Thymus (tissue), 11 donors: Measurements from ENCODE around the gene PSME2. TPM values are rescaled to one million over a fixed set of nuclear protein-coding genes. Genes with fewer than 3 reads are reported as not detected.
A peak's percentile ranks its signal among the peaks of the same experiment; 100 is the strongest.

ENCODE experiments used
- DNase-seq, 9 donors: peaks; one replicate each; pipeline ENCODE4 v3.0.0-alpha.2; 2013; ENCODE audit warnings: low spot score in 9 of 9, low read depth in 6 of 9, missing footprints in 1 of 9
- H3K27ac ChIP-seq, 2 donors: one replicate each; pipeline ENCODE4 v1.5.1; 2013; ENCODE audit warnings: control low read depth in 1 of 2, low read depth in 1 of 2, low read length in 1 of 2, mild to moderate bottlenecking in 1 of 2, moderate library complexity in 1 of 2
- H3K27me3 ChIP-seq, 2 donors: one replicate each; pipeline ENCODE4 v1.5.1; 2013; ENCODE audit warnings: low read length in 1 of 2; ENCODE audit not compliant: control insufficient read depth in 2 of 2, insufficient read depth in 1 of 2
- H3K36me3 ChIP-seq, 2 donors: one replicate each; pipeline ENCODE4 v1.5.1; 2013; ENCODE audit warnings: low read length in 1 of 2, mild to moderate bottlenecking in 1 of 2, moderate library complexity in 1 of 2; ENCODE audit not compliant: control insufficient read depth in 2 of 2, insufficient read depth in 2 of 2
- H3K4me1 ChIP-seq, 2 donors: one replicate each; pipeline ENCODE4 v1.5.1; 2013; ENCODE audit warnings: low read length in 2 of 2; ENCODE audit not compliant: control insufficient read depth in 2 of 2, insufficient read depth in 2 of 2
- H3K4me3 ChIP-seq, 2 donors: one replicate each; pipeline ENCODE4 v1.5.1; 2013; ENCODE audit warnings: low read length in 2 of 2, control low read depth in 1 of 2, mild to moderate bottlenecking in 1 of 2
- H3K9me3 ChIP-seq, 2 donors: one replicate each; pipeline ENCODE4 v1.5.1; 2013; ENCODE audit warnings: low read length in 1 of 2, mild to moderate bottlenecking in 1 of 2; ENCODE audit not compliant: control insufficient read depth in 2 of 2, insufficient read depth in 1 of 2
- whole genome bisulfite sequencing: extraction: QIAGEN DNeasy Blood & Tissue Kit; methylation state at CpG from one replicate; pipeline ENCODE4 v1.1.7; 2013; 5-methylcytosine and 5-hydroxymethylcytosine counted together
- polyA plus RNA-seq: library from polyadenylated mRNA; stranded (reverse); fragments of 200-250 nt; gene quantifications from one replicate; pipeline ENCODE4 v1.2.3, GENCODE V29; 2013
- total RNA-seq: library from RNA; stranded (reverse); fragments of 120-200 nt; gene quantifications from one replicate; pipeline ENCODE4 v1.2.4, GENCODE V29; 2013
- donor health status: healthy.

The PSME2 gene
- total and polyA plus RNA-seq, 2 donors, result 387 to 420 TPM

DNA sequence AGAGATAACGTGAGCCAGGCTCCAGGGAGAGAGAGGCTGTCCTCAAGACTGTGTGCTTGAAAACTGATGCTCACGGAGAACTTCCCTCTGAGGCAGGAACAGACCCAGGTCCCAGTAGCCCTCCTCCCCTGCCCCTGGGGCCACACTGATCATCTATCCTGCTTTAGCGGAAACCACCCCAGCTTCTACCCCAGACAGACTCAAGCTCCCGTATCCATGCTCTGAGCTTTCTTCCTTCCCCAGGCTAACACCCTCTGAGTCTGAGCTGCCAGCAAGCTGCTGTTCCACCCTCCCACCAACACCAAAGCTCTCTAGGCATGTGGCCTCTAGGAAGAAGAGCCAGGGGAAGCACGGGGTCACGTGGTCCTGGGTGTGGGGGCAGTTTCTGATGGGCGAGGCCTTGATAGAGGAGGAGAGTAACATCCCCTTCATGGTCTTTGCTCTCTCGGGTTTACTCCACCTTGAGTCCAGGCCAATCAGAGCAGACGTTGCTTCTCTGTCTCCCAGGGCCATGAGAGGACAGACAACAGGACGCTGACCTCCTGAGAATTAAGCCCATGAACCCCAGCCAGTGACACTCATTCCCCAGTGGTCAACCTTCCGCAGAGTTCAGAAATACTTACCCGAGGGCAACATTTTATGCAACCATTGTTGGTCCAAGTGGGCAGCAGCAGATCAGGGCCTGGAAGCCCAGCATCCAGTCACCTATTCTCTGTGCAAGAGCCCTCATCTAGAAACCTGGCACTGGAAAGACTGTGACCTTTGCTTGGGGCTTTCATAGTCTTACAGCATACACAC lies 50.9 kb downstream of the PSME2 start:
- H3K9me3 ChIP-seq, result no peaks in the 10 kb centered on the region
- no peaks in the 10 kb centered on the region for H3K27me3 ChIP-seq
- peak in 1 of 9 donors; percentile 37 for DNase-seq
- peaks cover 11 to 25% of the 10 kb centered on the region in 2 donors for H3K4me1 ChIP-seq
- H3K4me3 ChIP-seq, result peak overlapping the region; percentile 2 to 54
- 56% methylated on average over 12 of the region's 12 CpGs for WGBS
- H3K36me3 ChIP-seq, result peaks cover 9 to 11% of the 10 kb centered on the region in 2 donors
- H3K27ac ChIP-seq, result peak overlapping the region; percentile 9 to 14

DNA sequence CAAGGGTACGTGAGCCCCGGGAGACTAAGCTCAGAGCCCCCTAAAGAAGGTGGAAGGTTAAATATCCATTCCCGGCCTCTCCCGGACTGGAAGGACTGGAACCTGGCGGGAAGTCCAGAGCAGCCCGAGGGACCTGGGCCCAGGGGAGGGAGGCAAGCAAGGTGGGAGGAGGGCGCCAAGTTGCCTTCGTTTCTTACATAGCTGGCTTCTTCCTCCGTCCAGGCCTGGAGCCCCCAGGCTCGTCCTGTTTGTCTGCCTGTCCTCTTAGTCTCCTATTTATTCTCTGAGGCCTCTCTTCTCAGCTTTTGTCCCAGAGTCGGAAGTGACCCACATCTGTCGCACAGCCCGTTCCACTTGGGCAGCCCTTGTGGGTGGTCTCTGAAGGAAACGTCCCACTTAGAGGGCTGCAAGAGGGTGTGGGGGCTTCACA lies 51.6 kb downstream of the PSME2 start:
- Histone ChIP-seq H3K27ac (peak overlapping the region; percentile 66 to 97), H3K36me3 (peaks cover 9 to 11% of the 10 kb centered on the region in 2 donors), H3K4me1 (peaks cover 13 to 28% of the 10 kb centered on the region in 2 donors), H3K27me3 (no peaks in the 10 kb centered on the region), H3K4me3 (peak overlapping the region; percentile 54 to 90), H3K9me3 (no peaks in the 10 kb centered on the region)
- DNase-seq, result peak in 1 of 9 donors; percentile 16
- 10% methylated on average over 14 of the region's 14 CpGs for WGBS

DNA sequence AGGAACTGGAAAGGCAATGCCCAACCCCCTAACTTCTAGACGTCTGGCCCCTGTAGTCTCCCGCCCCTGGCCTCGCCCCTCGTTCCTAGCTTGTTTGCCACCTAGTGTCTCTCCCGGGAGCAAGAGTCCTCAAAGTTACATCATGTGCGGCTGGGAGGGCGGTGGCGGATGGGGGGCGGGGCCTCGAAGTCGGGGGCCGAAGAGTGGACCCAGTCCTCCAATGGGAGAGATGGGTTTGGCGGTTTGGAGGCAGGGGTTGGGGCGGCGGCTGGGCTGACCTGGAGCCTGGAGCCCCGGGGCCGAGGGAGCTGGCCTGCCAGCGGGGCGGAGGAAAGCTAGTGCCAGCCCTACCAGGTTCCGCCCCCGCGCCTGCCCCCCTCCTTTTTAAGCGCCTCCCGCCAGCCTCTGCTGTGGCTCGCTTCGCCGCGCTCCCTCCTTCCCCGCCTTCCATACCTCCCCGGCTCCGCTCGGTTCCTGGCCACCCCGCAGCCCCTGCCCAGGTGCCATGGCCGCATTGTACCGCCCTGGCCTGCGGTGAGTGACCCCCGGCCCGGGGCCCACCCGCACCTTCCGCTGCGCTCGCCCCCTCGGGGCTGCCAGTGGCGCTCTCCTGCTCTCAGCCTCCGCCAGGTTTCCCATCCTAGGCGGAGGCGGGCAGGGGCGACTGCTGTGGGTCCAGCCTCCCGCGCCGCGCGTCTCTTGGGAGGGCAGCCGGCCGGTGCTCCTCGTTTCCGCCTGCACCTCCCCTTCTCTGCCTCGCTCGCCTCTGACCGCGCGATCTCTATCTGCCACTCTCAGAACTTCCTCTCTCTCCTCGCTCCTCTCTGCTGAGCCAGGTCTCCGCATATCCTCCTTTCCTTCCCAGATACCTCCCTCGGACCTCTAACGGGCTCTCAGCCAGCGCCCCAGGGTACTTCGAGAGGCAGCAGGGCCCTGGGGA lies 52.2 kb downstream of the PSME2 start, which contains the start of gene PCK2:
TSS of gene PCK2 (plus strand) at position 411 of the 940 bp plus-strand sequence. CDS start at position 506, 95 bp downstream.
- Histone ChIP-seq H3K4me1 (peaks cover 13 to 28% of the 10 kb centered on the region in 2 donors), H3K27me3 (no peaks in the 10 kb centered on the region), H3K4me3 (peak within 1 kb of the TSS; percentile 54 to 90), H3K27ac (peak within 1 kb of the TSS; percentile 66 to 97), H3K36me3 (peaks cover 9 to 11% of the 10 kb centered on the region in 2 donors), H3K9me3 (no peaks in the 10 kb centered on the region)
- WGBS, result under 1% methylated on average over 68 of the region's 68 CpGs
- DNase-seq, result peak in 6 of 9 donors; percentile 23 to 75 (median 44)

Other genes with a start within 250 kb of the PSME2 start
Only the 30 nearest of the 31 such genes appear.
- gene DHRS4, start 192.8 kb downstream of the PSME2 start, total RNA-seq, result 23.6 TPM
- 28.3 TPM for gene DHRS4, start 192.8 kb downstream of the PSME2 start, polyA plus RNA-seq
- 22.4 TPM for gene DHRS4L2, start 157.7 kb downstream of the PSME2 start, total RNA-seq
- gene DHRS4L2, start 157.7 kb downstream of the PSME2 start, polyA plus RNA-seq, result 39.6 TPM
- 0.52 TPM for gene CARMIL3, start 94.6 kb downstream of the PSME2 start, total RNA-seq
- 0.89 TPM for gene CARMIL3, start 94.6 kb downstream of the PSME2 start, polyA plus RNA-seq
- 0.05 TPM for gene CPNE6, start 75.0 kb downstream of the PSME2 start, total RNA-seq
- 0.34 TPM for gene CPNE6, start 75.0 kb downstream of the PSME2 start, polyA plus RNA-seq
- 6.7 TPM for gene PCK2, start 52.3 kb downstream of the PSME2 start, total RNA-seq
- 11.6 TPM for gene PCK2, start 52.3 kb downstream of the PSME2 start, polyA plus RNA-seq
- gene DCAF11, start 31.8 kb downstream of the PSME2 start, total RNA-seq, result 66.7 TPM
- gene DCAF11, start 31.8 kb downstream of the PSME2 start, polyA plus RNA-seq, result 36.6 TPM
- 3.4 TPM for gene NRL, start 31.7 kb downstream of the PSME2 start, total RNA-seq
- 4.7 TPM for gene NRL, start 31.7 kb downstream of the PSME2 start, polyA plus RNA-seq
- 0.80 TPM for gene FITM1, start 16.0 kb downstream of the PSME2 start, total RNA-seq
- gene FITM1, start 16.0 kb downstream of the PSME2 start, polyA plus RNA-seq, result 3.5 TPM
- gene PSME1, start 10.4 kb downstream of the PSME2 start, total RNA-seq, result 280 TPM
- gene PSME1, start 10.4 kb downstream of the PSME2 start, polyA plus RNA-seq, result 255 TPM
- 26.8 TPM for gene EMC9, start 5.0 kb downstream of the PSME2 start, total RNA-seq
- 40.8 TPM for gene EMC9, start 5.0 kb downstream of the PSME2 start, polyA plus RNA-seq
- 44.9 TPM for gene RNF31, start 888 bp upstream of the PSME2 start, total RNA-seq
- gene RNF31, start 888 bp upstream of the PSME2 start, polyA plus RNA-seq, result 105 TPM
- 117 TPM for gene IRF9, start 14.7 kb upstream of the PSME2 start, total RNA-seq
- 167 TPM for gene IRF9, start 14.7 kb upstream of the PSME2 start, polyA plus RNA-seq
- 17.7 TPM for gene REC8, start 25.5 kb upstream of the PSME2 start, total RNA-seq
- gene REC8, start 25.5 kb upstream of the PSME2 start, polyA plus RNA-seq, result 47.8 TPM
- gene IPO4, start 42.2 kb upstream of the PSME2 start, total RNA-seq, result 19.3 TPM
- gene IPO4, start 42.2 kb upstream of the PSME2 start, polyA plus RNA-seq, result 12.1 TPM
- gene TM9SF1, start 48.8 kb upstream of the PSME2 start, total RNA-seq, result 18.2 TPM
- gene TM9SF1, start 48.8 kb upstream of the PSME2 start, polyA plus RNA-seq, result 12.5 TPM
- not detected for gene TSSK4, start 59.1 kb upstream of the PSME2 start, total RNA-seq
- 0.02 TPM for gene TSSK4, start 59.1 kb upstream of the PSME2 start, polyA plus RNA-seq
- 76.9 TPM for gene CHMP4A, start 66.9 kb upstream of the PSME2 start, total RNA-seq
- 151 TPM for gene CHMP4A, start 66.9 kb upstream of the PSME2 start, polyA plus RNA-seq
- 47.9 TPM for gene MDP1, start 69.5 kb upstream of the PSME2 start, total RNA-seq
- 48.8 TPM for gene MDP1, start 69.5 kb upstream of the PSME2 start, polyA plus RNA-seq
- gene NEDD8, start 85.8 kb upstream of the PSME2 start, total RNA-seq, result 259 TPM
- gene NEDD8, start 85.8 kb upstream of the PSME2 start, polyA plus RNA-seq, result 214 TPM
- gene GMPR2, start 86.3 kb upstream of the PSME2 start, total RNA-seq, result 67.0 TPM
- 53.6 TPM for gene GMPR2, start 86.3 kb upstream of the PSME2 start, polyA plus RNA-seq
- 68.8 TPM for gene TINF2, start 96.0 kb upstream of the PSME2 start, total RNA-seq
- 81.6 TPM for gene TINF2, start 96.0 kb upstream of the PSME2 start, polyA plus RNA-seq
- gene TGM1, start 116.6 kb upstream of the PSME2 start, total RNA-seq, result 1.5 TPM
- gene TGM1, start 116.6 kb upstream of the PSME2 start, polyA plus RNA-seq, result 41.0 TPM
- gene RABGGTA, start 125.0 kb upstream of the PSME2 start, total RNA-seq, result 14.8 TPM
- gene RABGGTA, start 125.0 kb upstream of the PSME2 start, polyA plus RNA-seq, result 40.4 TPM
- gene DHRS1, start 153.2 kb upstream of the PSME2 start, total RNA-seq, result 10.2 TPM
- gene DHRS1, start 153.2 kb upstream of the PSME2 start, polyA plus RNA-seq, result 59.6 TPM
- gene NOP9, start 153.2 kb upstream of the PSME2 start, total RNA-seq, result 14.9 TPM
- 7.9 TPM for gene NOP9, start 153.2 kb upstream of the PSME2 start, polyA plus RNA-seq
- 8.1 TPM for gene CIDEB, start 161.4 kb upstream of the PSME2 start, total RNA-seq
- 13.4 TPM for gene CIDEB, start 161.4 kb upstream of the PSME2 start, polyA plus RNA-seq
- gene LTB4R2, start 163.5 kb upstream of the PSME2 start, total RNA-seq, result 5.5 TPM
- 6.5 TPM for gene LTB4R2, start 163.5 kb upstream of the PSME2 start, polyA plus RNA-seq
- gene LTB4R, start 164.9 kb upstream of the PSME2 start, total RNA-seq, result 4.4 TPM
- gene LTB4R, start 164.9 kb upstream of the PSME2 start, polyA plus RNA-seq, result 73.3 TPM
- 1.9 TPM for gene ADCY4, start 188.5 kb upstream of the PSME2 start, total RNA-seq
- 17.6 TPM for gene ADCY4, start 188.5 kb upstream of the PSME2 start, polyA plus RNA-seq
- 10.9 TPM for gene RIPK3, start 193.4 kb upstream of the PSME2 start, total RNA-seq
- gene RIPK3, start 193.4 kb upstream of the PSME2 start, polyA plus RNA-seq, result 15.2 TPM